GM12878 (cell line): Measurements from ENCODE around the gene TET2. TPM values are rescaled to one million over a fixed set of nuclear protein-coding genes. Genes with fewer than 3 reads are reported as not detected.

Experiments used
- BCL11A ChIP-seq: IDR thresholded peaks from 2 replicates; pipeline ENCODE4 v1.6.1; 2011; ENCODE audit warnings: low read depth, low read length
- BHLHE40 ChIP-seq, 2 experiments: fragments of 450-650 bp in 1 of 2; IDR thresholded peaks; 2 replicates each; pipeline ENCODE4 v1.6.1; 2011 to 2017; ENCODE audit warnings: low read depth in 2 of 2, borderline replicate concordance in 1 of 2, improper control_type of control experiment in 1 of 2, low read length in 1 of 2, mild to moderate bottlenecking in 1 of 2
- CHD2 ChIP-seq: IDR thresholded peaks from 2 replicates; pipeline ENCODE4 v1.6.1; 2011; ENCODE audit warnings: low read depth, low read length, improper control_type of control experiment, borderline replicate concordance
- MAX ChIP-seq: IDR thresholded peaks from 2 replicates; pipeline ENCODE4 v1.6.1; 2012; ENCODE audit warnings: low read depth, low read length, improper control_type of control experiment
- MEF2A ChIP-seq: IDR thresholded peaks from 2 replicates; pipeline ENCODE4 v1.6.1; 2011; ENCODE audit warnings: low read depth, mild to moderate bottlenecking, low read length, moderate library complexity; ENCODE audit not compliant: insufficient read depth
- MTA2 ChIP-seq: fragments of 450-650 bp; IDR thresholded peaks from 2 replicates; pipeline ENCODE4 v1.6.1; 2016; ENCODE audit warnings: low read depth, mild to moderate bottlenecking, moderate library complexity
- NFXL1 ChIP-seq: fragments of 450-650 bp; IDR thresholded peaks from 2 replicates; pipeline ENCODE4 v1.6.1; 2017; ENCODE audit warnings: antibody characterized with exemption, mild to moderate bottlenecking, borderline replicate concordance
- NFYA ChIP-seq: IDR thresholded peaks from 2 replicates; pipeline ENCODE4 v1.6.1; 2011; ENCODE audit warnings: low read depth, mild to moderate bottlenecking, low read length, improper control_type of control experiment, borderline replicate concordance
- RCOR1 ChIP-seq: conservative IDR thresholded peaks from 2 replicates; pipeline ENCODE4 v1.6.1; 2012; ENCODE audit warnings: low read depth, low read length, improper control_type of control experiment
- SMC3 ChIP-seq: IDR thresholded peaks from 2 replicates; pipeline ENCODE4 v1.6.1; 2011; ENCODE audit warnings: low read length, improper control_type of control experiment, borderline replicate concordance
- SPI1 ChIP-seq: IDR thresholded peaks from 2 replicates; pipeline ENCODE4 v1.6.1; 2011; ENCODE audit warnings: low read depth, mild to moderate bottlenecking, low read length, moderate library complexity, borderline replicate concordance; ENCODE audit not compliant: insufficient read depth
- YBX1 ChIP-seq: fragments of 450-650 bp; IDR thresholded peaks from 2 replicates; pipeline ENCODE4 v1.6.1; 2016; ENCODE audit warnings: antibody characterized with exemption
- YY1 ChIP-seq: IDR thresholded peaks from 2 replicates; pipeline ENCODE4 v1.6.1; 2011; ENCODE audit warnings: low read depth, mild to moderate bottlenecking, low read length
- ZBTB40 ChIP-seq: fragments of 450-650 bp; IDR thresholded peaks from 2 replicates; pipeline ENCODE4 v1.6.1; 2016; ENCODE audit warnings: mild to moderate bottlenecking, moderate library complexity, borderline replicate concordance
- polyA plus RNA-seq, 11 experiments: library from polyadenylated mRNA; depleted of rRNA in 4 of 11; unstranded in 6 of 11; stranded (reverse) in 5 of 11; fragments of >200 nt; fragmentation: Nextera tagmentation in 4 of 11; fragmentation: Illumina TruSeq in 1 of 11; extraction: Ambion mirVana in 4 of 11; extraction: Trizol in 1 of 11; gene quantifications; 1 replicate in 1 of 11; 2 replicates in 10 of 11; pipeline versions ENCODE4 v1.2.1 to v1.2.3, GENCODE V29; 2011 to 2016; ENCODE audit warnings: inconsistent platforms in 2 of 11, missing spikeins in 2 of 11, low read depth in 1 of 11
- total RNA-seq, 4 experiments: library from RNA; depleted of rRNA in 3 of 4; stranded (reverse); fragments of >200 nt in 3 of 4; fragmentation: Illumina TruSeq in 1 of 4; extraction: Trizol in 1 of 4; gene quantifications; 2 replicates each; pipeline versions ENCODE4 v1.2.1 to v1.2.3, GENCODE V29; 2013 to 2021
- TF ChIP-seq, protein P1 (sequence below): fragments of 450-650 bp; formaldehyde crosslinking; IDR thresholded peaks from 2 replicates; pipeline ENCODE4 v1.4.0; 2020; ENCODE audit warnings: mild to moderate bottlenecking, moderate library complexity
- TF ChIP-seq, protein P2 (sequence below): fragments of 450-650 bp; IDR thresholded peaks from 2 replicates; pipeline ENCODE4 v1.6.1; 2018; ENCODE audit warnings: mild to moderate bottlenecking, low read depth, moderate library complexity; ENCODE audit not compliant: partially characterized antibody

TET2 gene
- total and polyA plus RNA-seq, 10 of the 15 experiments (the other 5 are each of a cell fraction or from before 2014, with no cell fraction given), result 3.7 to 49.0 (median 27.5) TPM

DNA sequence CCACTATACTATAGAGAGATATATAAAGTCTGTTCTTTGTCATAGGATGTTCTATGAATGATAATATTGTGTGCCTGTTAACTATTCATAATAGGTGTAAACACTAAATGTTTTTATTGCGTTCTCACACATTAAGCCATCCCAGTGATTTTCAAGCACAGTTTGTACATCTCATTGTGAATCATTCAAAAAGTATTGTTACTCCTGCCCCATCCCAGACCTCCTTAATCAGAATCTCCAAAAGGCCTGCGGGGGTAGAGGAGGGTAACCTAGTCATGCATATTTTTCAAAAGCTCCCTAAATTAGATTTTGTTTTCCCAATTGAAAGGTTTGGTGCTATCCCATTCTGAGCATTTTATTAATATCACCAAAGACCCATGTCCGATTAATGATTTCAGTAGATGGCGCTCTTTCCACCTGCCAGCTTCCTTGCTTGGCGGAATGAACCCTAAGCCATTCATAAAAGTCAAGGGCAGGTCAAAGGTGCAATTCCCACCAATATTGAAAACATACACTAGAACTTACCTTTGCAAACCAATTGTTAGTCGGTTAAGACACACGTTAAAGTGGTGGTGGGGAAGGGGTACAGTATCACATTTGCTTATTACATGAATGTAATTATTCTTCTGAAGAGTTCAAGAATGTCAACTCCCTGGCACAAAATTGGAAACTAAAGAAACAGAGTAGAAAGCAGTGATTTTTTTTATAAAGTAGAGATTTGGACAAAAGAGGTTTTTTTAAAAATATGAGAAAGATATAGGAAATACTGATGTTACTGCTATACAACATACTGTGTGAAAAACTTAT is 5.8 kb upstream of the TET2 start (continued):
- TF ChIP-seq ZBTB40, result no peak
- TF ChIP-seq NFYA, result no peak
- no peak for TF ChIP-seq YBX1
- no peak for TF ChIP-seq SPI1
- no peak for TF ChIP-seq RCOR1
- TF ChIP-seq YY1, result 0 out of 2 replicates have a peak, but pooled peaks have one; percentile 29
- TF ChIP-seq, protein P1, sequence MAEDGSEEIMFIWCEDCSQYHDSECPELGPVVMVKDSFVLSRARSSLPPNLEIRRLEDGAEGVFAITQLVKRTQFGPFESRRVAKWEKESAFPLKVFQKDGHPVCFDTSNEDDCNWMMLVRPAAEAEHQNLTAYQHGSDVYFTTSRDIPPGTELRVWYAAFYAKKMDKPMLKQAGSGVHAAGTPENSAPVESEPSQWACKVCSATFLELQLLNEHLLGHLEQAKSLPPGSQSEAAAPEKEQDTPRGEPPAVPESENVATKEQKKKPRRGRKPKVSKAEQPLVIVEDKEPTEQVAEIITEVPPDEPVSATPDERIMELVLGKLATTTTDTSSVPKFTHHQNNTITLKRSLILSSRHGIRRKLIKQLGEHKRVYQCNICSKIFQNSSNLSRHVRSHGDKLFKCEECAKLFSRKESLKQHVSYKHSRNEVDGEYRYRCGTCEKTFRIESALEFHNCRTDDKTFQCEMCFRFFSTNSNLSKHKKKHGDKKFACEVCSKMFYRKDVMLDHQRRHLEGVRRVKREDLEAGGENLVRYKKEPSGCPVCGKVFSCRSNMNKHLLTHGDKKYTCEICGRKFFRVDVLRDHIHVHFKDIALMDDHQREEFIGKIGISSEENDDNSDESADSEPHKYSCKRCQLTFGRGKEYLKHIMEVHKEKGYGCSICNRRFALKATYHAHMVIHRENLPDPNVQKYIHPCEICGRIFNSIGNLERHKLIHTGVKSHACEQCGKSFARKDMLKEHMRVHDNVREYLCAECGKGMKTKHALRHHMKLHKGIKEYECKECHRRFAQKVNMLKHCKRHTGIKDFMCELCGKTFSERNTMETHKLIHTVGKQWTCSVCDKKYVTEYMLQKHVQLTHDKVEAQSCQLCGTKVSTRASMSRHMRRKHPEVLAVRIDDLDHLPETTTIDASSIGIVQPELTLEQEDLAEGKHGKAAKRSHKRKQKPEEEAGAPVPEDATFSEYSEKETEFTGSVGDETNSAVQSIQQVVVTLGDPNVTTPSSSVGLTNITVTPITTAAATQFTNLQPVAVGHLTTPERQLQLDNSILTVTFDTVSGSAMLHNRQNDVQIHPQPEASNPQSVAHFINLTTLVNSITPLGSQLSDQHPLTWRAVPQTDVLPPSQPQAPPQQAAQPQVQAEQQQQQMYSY (CRISPR knock-in tag), result no peak
- TF ChIP-seq MTA2, result no peak
- peak; percentile 82 for TF ChIP-seq SMC3
- TF ChIP-seq BCL11A, result no peak
- no peak for TF ChIP-seq BHLHE40 (IDR thresholded peaks at IDR 0.05; ENCODE audit: borderline replicate concordance in 1 of 2, low read depth in 2 of 2, low read length in 1 of 2)
- TF ChIP-seq MAX, result no peak
- TF ChIP-seq NFXL1, result no peak
- TF ChIP-seq CHD2, result no peak
- TF ChIP-seq, protein P2, sequence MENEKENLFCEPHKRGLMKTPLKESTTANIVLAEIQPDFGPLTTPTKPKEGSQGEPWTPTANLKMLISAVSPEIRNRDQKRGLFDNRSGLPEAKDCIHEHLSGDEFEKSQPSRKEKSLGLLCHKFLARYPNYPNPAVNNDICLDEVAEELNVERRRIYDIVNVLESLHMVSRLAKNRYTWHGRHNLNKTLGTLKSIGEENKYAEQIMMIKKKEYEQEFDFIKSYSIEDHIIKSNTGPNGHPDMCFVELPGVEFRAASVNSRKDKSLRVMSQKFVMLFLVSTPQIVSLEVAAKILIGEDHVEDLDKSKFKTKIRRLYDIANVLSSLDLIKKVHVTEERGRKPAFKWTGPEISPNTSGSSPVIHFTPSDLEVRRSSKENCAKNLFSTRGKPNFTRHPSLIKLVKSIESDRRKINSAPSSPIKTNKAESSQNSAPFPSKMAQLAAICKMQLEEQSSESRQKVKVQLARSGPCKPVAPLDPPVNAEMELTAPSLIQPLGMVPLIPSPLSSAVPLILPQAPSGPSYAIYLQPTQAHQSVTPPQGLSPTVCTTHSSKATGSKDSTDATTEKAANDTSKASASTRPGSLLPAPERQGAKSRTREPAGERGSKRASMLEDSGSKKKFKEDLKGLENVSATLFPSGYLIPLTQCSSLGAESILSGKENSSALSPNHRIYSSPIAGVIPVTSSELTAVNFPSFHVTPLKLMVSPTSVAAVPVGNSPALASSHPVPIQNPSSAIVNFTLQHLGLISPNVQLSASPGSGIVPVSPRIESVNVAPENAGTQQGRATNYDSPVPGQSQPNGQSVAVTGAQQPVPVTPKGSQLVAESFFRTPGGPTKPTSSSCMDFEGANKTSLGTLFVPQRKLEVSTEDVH, result no peak
- no peak for TF ChIP-seq MEF2A
